Occipital lobe (tissue), 2 donors: ENCODE results near the gene GPR21. TPM values are rescaled to one million over a fixed set of nuclear protein-coding genes. Genes with fewer than 3 reads are reported as not detected.

Source experiments
- DNase-seq: peaks from one replicate; lab custom pipeline; 2025; lab: John Stamatoyannopoulos, UW
- total RNA-seq: library from RNA; depleted of rRNA; stranded (reverse); fragments of >200 nt; gene quantifications from one replicate; pipeline ENCODE4 v1.2.3, GENCODE V29; 2014

Gene GPR21
- total RNA-seq, 1 donor from 2014 or later, result 13.3 TPM

DNA sequence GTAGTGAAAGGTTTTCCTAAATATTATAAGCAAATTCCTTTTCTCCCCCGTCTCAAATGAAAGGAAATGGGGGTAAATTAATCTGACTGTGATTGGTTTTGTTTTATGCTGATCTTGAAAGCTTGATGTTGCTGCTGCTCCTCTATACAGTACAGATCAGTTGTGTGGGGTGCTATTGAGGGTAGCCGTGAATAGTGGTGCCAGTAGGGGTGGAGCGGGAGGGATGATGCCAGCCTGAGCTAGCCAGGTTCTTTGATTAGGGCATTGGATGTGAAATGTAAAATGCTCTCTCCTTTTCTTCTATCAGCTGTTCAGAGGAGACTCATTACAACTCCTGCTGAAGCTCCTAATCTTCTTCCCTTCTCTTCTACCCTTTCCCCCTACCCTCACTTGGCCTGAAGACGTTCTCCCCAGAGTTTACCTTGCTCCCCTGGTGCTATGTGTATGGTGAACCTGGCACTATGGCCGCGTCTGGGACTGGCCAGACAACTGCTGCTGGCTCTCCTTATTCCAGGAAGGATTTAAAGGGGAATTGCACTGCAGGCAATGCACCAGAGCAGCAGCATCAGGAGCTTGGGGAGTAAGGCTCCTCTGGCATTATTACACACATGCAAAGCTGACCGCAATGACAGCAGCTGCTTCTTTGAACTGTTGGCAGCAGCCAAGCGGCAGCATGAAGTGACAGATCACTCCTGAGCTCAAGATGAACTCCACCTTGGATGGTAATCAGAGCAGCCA lies 566 bp downstream of the GPR21 start:
- peak; percentile 45 for DNase-seq

DNA sequence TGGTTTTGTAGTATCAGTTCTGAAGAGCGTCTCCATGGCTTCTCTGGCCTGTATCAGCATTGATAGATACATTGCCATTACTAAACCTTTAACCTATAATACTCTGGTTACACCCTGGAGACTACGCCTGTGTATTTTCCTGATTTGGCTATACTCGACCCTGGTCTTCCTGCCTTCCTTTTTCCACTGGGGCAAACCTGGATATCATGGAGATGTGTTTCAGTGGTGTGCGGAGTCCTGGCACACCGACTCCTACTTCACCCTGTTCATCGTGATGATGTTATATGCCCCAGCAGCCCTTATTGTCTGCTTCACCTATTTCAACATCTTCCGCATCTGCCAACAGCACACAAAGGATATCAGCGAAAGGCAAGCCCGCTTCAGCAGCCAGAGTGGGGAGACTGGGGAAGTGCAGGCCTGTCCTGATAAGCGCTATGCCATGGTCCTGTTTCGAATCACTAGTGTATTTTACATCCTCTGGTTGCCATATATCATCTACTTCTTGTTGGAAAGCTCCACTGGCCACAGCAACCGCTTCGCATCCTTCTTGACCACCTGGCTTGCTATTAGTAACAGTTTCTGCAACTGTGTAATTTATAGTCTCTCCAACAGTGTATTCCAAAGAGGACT lies 1.5 kb downstream of the GPR21 start:
- no peak for DNase-seq

DNA sequence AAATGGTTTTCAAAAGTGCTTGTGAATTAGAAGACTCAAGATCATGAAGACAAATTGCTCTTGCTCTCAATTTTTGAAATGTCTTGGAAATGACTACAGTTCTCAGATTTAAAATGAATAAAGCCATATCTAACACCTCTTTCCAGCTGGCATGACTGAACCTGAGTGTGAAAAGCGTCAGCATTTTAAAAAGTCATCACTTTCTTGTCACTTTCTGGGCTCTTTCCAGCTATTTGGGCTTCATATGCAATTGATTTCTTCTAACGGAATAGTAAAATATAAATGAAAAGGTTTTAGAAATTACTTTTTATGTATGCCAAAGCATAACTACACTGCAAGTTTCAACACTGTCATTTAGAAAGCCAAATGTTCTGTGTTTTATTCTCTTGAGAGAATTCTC lies 2.3 kb downstream of the GPR21 start:
- DNase-seq, result no peak

DNA sequence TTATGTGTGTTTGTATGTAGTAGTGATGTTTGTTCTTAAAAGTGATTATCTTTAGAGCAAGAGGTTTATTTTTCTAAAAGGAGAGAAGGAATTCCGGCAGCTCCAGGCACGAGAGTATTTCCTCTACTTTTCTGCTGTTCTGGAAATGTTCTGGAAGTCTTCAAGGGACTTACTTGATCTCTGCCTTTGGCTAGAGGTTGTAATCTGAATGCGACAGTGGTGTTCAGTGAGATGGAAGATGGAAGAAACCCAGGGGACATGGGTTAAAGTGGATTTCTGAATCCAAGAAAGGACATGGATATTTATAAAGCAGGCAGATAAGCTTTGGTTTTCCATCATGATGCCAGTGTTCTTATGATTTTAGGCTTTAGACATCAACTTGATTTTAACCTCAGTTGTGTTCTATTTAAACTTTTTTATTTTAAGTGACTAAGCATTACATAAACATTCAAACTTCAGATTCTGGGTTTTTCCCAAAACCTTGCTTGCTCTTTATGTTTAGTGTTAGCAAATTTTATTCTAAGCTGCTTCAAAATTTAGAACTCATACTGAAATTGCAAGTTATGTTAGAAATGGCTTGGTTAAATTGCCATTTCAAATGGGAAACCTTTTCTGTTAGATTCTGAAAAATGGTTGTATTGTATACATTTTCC lies 3.6 kb downstream of the GPR21 start:
- no peak for DNase-seq

DNA sequence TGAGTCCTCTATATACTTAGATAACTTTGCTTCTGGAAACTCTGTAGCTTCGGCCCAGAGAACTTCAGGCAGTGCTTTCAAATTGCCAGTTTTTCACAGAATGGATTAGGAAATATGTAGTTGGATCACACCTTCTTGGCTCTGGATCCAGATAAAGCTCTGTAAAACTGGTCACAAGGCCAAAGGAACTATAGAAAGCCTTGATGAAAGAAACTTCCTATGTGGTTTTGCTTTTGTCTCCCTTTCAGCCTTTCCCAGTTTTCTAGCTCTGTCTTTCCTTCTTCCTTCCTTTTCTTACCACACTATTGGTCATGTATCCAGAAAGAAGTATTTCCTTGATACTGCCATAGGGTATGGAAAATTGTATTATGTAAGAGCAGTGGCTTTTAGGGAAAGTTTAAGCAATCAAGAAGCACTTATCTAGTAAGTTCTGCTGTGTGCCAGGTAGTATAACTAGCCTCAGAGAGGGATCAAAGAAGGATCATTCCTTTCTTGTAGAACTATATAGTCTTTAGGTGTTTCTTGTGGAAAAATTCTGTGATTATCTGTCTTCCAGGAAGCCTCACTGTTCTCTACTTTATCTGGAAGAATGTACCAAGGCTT lies 6.3 kb downstream of the GPR21 start:
- DNase-seq, result no peak

DNA sequence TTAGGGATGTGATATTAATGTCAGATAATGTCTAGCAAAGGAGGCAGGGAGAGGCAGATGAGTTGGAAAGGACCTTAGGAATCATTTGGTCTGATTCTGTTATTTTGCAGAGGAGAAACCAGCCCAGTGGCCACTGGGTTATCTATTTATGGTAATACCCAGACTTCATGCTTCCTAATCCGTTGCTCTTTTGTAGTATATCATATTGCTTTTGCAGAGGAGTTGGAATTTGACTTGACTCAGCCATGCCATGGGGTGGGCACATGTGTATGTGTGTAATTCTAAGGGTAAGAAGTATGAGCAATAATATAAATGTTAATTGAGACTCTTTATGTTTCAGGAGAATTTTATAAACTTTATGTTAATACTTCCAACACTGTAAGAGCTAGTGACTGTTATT lies 7.3 kb downstream of the GPR21 start:
- no peak for DNase-seq

DNA sequence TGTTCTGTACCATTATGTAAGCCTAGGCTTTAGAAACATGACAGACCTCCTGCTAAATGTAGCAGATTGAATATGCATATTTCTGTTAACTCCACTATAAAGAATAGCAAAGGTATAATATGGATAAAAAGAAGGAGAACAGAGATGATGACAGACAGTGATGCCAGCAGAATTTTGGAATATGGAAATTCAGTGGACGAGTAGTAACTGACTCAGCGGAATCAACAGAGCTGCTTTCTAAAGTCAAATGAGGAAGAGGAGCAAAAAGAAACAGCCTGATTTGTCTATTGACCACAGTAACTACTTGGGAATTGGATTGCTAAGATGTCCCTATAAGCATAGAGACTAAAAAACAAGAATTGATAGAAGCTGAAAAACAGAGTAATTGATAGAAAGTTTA lies 8.0 kb downstream of the GPR21 start:
- DNase-seq, result no peak

DNA sequence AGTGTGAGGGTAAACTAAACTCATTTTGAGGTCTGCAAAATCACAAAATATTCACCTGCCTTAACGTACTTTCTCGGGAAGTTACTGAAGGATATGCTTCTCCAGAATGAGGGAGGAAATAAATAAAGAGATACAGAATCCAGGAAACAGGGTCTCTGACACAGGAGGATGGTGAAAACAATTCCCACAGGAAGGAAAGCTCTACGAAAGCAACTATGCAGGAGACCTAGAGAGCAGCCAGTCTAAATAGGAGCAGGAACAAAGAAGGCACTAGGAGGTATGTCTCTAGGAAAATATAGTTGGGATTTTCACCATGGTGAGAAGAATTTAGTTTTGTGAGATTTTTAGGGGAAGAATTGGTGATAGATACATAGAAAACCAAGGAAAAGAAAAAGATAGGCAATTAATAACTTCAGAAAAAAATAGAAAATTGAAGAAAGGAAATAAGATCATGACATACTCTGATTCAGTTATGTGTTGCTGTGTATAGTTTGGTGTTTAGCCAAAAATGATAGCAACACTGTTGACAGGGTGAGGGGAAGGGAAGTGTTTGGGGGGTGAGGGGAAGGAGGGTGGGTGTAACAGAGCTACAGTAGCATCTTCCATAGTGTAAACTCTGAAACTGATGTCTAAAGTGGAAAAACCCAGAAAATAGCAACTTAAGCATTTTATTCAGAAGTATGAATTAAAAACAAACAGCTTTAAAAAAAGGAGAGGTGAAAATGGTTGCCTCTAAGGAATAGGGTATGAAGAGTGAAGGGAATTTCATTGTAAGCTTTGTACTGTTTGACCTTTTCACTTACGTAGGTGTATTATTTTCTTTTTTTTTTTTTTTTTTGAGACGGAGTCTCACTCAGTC lies 9.8 kb downstream of the GPR21 start:
- DNase-seq, result no peak

DNA sequence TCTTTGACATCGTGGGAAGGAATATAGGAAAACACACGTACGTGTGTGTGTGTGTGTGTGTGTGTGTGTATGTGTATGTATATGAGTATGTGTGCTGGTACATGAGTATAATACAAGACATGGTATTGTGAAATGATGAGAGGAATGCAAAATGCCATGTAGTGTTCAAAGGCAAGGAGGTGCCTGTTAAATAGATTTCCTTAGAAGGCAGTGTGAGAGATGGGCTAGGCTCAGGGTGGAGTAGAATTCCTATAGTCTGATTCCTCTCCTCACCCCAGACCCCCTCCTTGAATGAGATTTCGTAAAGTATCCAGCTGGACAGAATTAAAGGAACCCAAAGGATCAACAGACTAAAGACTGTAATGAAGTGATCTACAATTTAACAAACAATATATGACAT lies 11.1 kb downstream of the GPR21 start:
- DNase-seq, result no peak

DNA sequence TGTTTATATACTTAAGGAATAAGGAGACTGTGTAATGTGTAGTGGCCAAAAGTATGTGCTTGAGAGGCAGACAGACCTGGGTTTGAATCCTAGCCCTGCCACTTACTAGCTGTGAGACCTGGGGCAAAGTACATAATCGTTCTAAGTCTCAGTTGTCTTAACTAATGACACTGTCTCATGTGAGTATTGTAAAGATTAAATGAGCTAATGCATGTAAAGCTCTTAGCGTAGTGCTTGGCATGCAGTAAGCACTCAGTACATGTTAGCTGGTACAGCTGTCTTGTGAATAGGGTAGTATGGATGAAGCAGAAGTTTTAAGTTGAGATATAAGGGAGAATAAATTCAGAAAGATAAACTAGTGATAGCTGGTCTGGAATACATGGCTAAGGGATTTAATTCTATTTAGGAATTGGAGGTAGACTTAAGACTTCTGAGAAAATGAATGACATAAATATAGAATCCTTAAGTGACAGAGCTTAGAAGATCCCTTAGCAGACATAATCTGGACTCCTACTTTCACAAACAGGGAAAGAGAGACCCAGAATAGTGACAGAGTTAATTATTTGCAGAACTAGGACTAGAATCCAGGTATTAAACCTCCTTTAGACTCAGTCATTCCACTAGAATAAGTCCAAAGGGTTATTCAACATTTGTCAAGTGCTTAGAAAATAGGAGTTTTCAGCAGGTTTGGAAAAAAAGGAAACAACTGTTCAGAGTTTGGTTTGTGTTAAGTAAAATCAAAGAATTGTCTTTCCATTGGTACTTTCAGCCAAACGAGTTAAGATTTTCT lies 13.1 kb downstream of the GPR21 start:
- DNase-seq, result no peak

DNA sequence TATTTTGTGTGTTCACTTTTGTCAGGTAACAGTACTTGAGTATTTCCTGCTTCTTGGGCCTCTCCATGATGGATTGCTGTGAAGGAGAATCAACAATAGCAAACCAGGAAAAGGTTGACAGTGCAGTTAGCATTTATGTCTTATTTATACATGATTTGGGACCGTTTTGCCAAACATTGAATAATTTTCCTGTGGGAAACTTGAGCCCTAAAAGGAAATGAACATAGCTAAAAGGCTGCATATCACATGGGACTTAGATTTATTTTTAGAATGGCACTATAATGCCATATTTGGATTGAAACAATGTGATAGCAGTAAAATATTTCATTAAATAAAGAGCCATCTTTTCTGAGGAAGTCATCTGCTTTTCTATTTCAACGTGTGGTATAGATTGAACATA lies 15.3 kb downstream of the GPR21 start:
- DNase-seq, result no peak

DNA sequence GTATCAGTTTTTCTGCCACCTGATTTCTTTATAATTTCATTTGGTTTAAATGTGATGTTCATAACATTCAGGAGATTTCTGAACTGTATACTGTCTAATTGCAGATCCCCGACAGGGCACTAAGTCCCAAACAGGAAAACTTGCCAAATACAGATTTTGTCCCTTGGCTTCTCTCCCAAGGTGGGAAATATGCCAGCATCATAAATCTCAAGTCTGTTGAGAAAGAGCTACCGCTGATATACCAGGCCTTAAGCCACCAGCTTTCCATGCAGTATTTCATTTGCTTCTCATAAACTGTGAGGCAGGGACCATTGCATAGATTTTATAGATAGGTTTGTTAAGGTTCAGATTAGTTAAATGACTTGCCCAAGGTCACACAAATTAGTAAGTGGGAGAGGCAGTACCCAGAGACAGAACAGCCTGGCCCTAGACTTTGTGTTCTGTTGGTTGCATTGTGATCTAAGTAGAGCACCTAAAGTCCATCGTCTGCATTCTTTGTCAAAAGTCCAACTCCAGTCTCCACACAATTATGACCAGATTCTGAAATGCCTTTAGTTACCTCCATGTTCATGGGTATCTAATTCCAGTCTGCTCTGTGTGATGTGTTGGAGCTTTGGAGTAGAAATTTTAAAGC lies 16.2 kb downstream of the GPR21 start:
- DNase-seq, result no peak

DNA sequence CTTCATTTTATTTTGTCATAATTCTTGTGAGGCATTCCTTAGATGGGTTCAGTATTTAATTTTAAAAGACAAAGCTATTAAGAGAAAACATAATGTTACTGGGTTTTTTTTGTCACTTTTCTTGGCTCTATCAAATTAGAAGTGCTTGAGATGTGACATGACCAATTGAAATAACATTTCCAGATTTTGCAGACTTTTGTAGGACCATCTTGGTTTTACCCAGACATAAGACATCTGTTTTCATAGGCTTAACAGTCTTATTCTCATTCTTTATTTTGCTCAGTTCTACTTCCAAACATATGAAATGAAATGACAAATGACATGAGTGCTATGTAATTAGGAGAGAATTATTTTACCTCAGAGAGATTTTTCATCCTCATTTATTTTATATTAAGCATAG lies 19.6 kb downstream of the GPR21 start:
- DNase-seq, result no peak

DNA sequence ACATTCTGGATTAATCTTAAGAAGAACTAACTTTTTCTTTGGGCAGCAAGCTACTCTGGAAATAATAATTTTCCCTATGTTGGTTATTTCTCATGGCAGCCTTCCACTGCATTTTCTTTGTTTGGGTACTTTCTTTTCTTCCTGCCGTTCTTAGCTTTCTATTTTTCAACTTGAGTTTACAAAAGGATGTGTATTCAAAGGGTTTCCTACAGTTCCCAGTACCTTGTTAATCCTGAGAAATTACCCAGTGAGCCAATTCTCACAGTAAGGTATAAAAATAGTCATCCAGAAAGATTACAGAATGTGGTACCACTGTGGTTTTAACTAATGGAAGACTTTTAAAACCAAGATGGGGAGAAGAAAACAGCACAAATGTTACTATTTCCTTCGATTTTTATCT lies 20.2 kb downstream of the GPR21 start:
- DNase-seq, result no peak

DNA sequence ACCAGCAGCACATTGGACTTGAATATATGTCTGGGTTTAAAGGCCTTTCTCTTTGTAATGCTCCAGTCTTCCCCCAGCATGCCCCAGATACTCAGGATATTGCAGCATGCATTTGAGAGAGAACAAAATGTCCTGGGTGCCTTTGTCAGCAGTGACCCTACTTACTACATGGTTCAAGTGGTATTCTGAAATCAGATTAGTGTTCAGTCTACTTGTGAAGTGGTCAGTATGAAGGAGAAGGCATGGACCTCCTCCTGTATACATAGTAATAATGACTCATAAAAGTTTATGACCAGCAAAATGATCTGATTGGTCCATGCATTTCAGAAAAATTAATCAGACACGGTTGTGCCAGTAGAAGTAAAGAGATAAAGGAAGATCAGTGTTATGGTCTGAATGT lies 25.4 kb downstream of the GPR21 start:
- DNase-seq, result no peak

DNA sequence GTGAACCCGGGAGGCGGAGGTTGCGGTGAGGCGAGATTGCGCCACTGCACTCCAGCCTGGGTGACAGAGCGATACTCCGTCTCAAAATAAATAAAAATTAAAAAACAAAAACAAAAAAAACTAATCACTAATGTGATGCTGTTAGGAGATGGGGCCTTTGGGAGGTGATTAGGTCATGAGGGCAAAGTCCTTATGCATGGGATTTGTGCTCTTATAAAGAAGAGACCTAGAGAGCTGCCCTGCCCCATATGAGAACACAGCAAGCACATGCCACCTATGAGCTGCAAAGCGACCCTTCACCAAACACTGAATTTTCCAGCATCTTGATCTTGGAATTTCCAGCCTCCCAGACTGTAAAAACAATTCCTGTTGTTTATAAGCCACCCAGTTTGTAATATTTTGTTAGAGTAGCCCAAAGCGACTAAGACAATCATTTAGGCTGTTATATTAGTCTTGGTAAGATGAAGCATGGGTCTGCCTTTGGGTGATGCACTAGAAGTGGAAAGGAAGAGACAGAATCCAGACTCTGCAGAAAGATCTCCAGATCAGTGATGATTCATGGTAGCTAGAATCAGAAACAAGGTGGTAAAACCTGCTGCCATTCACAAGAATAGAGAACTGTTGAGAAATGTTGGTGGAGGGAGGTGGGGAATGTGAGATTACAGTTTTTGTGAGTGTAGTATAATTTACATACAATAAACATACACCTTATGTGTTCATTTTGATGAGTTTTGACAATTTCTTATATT lies 26.2 kb downstream of the GPR21 start:
- no peak for DNase-seq

DNA sequence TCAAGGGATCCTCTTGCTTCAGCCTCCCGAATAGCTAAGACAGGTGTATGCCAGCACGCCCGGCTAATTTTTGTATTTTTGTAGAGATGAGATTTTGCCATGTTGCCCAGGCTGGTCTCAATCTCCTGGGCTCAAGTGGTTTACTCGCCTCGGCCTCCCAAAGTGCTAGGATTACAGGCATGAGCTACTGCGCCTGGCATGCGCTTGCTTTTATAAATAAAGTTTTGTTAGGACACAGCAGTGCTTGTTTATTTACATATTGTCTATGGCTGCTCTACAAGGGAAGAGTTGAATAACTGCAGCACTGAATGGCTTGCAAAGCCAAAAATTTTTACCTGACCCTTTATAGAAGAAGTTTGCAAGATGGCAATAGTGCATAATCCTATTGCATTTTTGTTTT lies 27.7 kb downstream of the GPR21 start:
- DNase-seq, result no peak

DNA sequence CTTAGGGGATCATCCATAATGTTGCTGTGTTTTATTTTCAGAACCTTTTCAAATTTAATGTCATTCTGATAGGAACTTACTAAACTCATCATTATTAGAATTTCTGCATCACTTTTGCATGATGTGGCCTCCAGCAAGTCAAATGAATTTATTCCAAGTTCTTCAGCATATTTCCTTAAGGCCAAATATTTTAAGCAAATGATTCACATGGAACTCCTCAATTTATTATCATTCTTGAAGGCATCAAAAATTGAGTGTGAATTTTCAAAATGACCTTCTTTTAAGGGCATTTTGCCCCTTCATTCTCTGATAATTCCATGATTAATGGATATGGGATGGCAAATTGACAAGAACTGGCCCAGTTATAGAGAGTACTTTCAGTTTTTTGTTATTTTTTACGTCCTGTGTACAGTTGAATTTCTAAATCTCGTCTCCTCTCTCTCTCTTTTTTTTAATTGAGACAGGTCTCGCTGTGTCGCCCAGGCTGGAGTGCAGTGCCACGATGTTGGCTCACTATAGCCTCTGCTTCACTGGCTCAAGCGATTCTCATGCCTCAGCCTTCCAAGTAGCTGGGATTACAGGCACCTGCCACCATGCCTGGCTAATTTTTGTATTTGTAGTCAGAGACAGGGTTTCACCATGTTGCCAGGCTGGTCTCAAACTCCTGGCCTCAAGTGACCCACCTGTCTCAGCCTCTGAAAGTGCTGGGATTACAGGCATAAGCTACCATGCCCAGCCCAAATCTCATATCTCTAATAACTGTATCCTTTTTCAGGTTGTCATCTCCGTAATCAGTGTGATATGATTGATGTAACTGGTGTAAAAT lies 29.1 kb downstream of the GPR21 start:
- no peak for DNase-seq

DNA sequence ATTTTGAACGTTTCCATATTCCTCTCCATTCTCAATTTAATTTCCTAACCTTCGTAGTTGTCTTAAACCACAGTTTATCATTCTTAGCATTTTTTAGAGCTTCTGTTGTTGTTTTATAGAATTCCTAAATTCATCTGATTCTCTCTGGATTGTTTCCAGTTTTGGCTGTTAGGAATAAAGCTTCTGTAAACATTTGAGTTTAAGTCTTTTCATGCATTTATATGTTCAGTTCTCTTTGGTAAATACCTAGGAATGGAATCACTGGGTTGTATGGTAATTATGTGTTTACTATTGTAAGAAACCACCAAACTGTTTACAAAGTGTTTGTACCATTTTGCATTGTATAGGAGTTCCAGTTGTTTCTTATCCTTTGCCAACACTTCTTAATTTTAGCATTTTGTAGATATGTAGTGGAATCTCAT lies 29.7 kb downstream of the GPR21 start:
- no peak for DNase-seq
